Loucy (cell line): ENCODE results near the gene PDZD8.

Experiments used
- H2AFZ ChIP-seq: fragments of 200-600 bp; sonication (generic); 2 replicates; pipeline ENCODE4 v1.6.0; 2016; ENCODE audit warnings: antibody characterized with exemption, mild to moderate bottlenecking, low read length, moderate library complexity
- H3F3A ChIP-seq: fragments of 200-600 bp; 2 replicates; pipeline ENCODE4 v1.6.0; 2016; ENCODE audit warnings: antibody characterized with exemption, low read depth, mild to moderate bottlenecking
- H3K27me3 ChIP-seq: fragments of 200-600 bp; sonication (generic); 2 replicates; pipeline ENCODE4 v1.6.1; 2014; ENCODE audit warnings: low read length, mild to moderate bottlenecking; ENCODE audit not compliant: insufficient read depth, poor library complexity, severe bottlenecking
- H3K36me3 ChIP-seq: fragments of 200-600 bp; sonication (generic); 2 replicates; pipeline ENCODE4 v1.6.1; 2016; ENCODE audit warnings: low read length; ENCODE audit not compliant: insufficient read depth
- H3K4me1 ChIP-seq: fragments of 200-600 bp; sonication (generic); 2 replicates; pipeline ENCODE4 v1.5.1; 2014; ENCODE audit warnings: low read length, mild to moderate bottlenecking; ENCODE audit not compliant: insufficient read depth, poor library complexity, severe bottlenecking
- H3K4me2 ChIP-seq: fragments of 200-600 bp; sonication (generic); 2 replicates; pipeline ENCODE4 v1.6.0; 2014; ENCODE audit warnings: antibody characterized with exemption, low read length, low read depth, mild to moderate bottlenecking; ENCODE audit not compliant: poor library complexity, severe bottlenecking
- H3K4me3 ChIP-seq: fragments of 200-600 bp; sonication (generic); 2 replicates; pipeline ENCODE4 v1.5.1; 2014; ENCODE audit warnings: low read length, mild to moderate bottlenecking, mixed read lengths; ENCODE audit not compliant: poor library complexity, severe bottlenecking
- H3K79me2 ChIP-seq: fragments of 200-600 bp; sonication (generic); 2 replicates; pipeline ENCODE4 v1.6.1; 2014; ENCODE audit warnings: low read length; ENCODE audit not compliant: insufficient read depth
- H3K9ac ChIP-seq: fragments of 200-600 bp; sonication (generic); 2 replicates; pipeline ENCODE4 v1.6.0; 2014; ENCODE audit warnings: mild to moderate bottlenecking, low read depth, low read length, moderate library complexity; ENCODE audit not compliant: poor library complexity, severe bottlenecking
- H3K9me2 ChIP-seq: fragments of 200-600 bp; sonication (generic); replicated peaks from 2 replicates; pipeline ENCODE4 v1.6.1; 2016; ENCODE audit warnings: low read depth, low read length, mixed read lengths
- H3K9me3 ChIP-seq: fragments of 200-600 bp; sonication (generic); 2 replicates; pipeline ENCODE4 v1.6.1; 2014; ENCODE audit warnings: mild to moderate bottlenecking, antibody characterized with exemption, low read length, low read depth; ENCODE audit not compliant: insufficient read depth
- H4K20me1 ChIP-seq: fragments of 200-600 bp; sonication (generic); 2 replicates; pipeline ENCODE4 v1.6.0; 2014; ENCODE audit warnings: antibody characterized with exemption, low read length, mild to moderate bottlenecking; ENCODE audit not compliant: insufficient read depth, poor library complexity, severe bottlenecking
- EZH2phosphoT487 ChIP-seq: fragments of 200-600 bp; IDR thresholded peaks from 2 replicates; pipeline ENCODE4 v1.6.1; 2018; ENCODE audit warnings: antibody characterized with exemption, mild to moderate bottlenecking, moderate library complexity, borderline replicate concordance
- TF ChIP-seq, protein P1 (sequence below): fragments of 200-600 bp; sonication (generic); conservative IDR thresholded peaks from 2 replicates; pipeline ENCODE4 v1.5.1; 2014; ENCODE audit warnings: mild to moderate bottlenecking, antibody characterized with exemption, low read length

The PDZD8 gene

DNA sequence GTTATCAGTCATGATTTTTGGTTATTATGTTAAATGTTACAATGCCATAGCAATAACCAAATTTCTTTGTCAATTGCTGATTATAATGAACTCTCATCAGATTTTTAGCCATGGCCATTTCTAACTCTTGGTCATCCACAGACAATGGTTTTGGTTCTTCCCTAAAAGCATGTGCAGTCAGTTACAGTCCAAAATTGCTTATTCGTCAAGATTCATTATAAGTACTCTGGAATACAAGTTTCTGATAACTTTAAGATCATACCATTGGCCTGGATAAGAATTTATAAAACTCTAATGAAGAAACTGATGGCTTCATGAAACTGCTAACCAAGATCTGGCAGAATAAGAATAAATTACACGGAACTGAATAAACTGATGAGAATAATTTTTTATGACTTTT is 50.9 kb downstream of the PDZD8 start:
- H3K4me1 ChIP-seq, result peaks cover 14% of the 10 kb centered on the region
- H3K4me3 ChIP-seq, result no peak overlapping the region
- peaks cover 99% of the 10 kb centered on the region for H4K20me1 ChIP-seq
- no peaks in the 10 kb centered on the region for H3K9me3 ChIP-seq
- TF ChIP-seq EZH2phosphoT487, result no peak
- TF ChIP-seq, protein P1, sequence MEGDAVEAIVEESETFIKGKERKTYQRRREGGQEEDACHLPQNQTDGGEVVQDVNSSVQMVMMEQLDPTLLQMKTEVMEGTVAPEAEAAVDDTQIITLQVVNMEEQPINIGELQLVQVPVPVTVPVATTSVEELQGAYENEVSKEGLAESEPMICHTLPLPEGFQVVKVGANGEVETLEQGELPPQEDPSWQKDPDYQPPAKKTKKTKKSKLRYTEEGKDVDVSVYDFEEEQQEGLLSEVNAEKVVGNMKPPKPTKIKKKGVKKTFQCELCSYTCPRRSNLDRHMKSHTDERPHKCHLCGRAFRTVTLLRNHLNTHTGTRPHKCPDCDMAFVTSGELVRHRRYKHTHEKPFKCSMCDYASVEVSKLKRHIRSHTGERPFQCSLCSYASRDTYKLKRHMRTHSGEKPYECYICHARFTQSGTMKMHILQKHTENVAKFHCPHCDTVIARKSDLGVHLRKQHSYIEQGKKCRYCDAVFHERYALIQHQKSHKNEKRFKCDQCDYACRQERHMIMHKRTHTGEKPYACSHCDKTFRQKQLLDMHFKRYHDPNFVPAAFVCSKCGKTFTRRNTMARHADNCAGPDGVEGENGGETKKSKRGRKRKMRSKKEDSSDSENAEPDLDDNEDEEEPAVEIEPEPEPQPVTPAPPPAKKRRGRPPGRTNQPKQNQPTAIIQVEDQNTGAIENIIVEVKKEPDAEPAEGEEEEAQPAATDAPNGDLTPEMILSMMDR, result no peak
- H3K9me2 ChIP-seq, result no peaks in the 10 kb centered on the region
- H3F3A ChIP-seq, result peaks cover 19% of the 10 kb centered on the region; the same call in 1 of the 2 replicates
- no peak overlapping the region for H3K9ac ChIP-seq
- no peaks in the 10 kb centered on the region for H3K27me3 ChIP-seq
- H3K4me2 ChIP-seq, result no peak overlapping the region
- H3K79me2 ChIP-seq, result peaks cover 100% of the 10 kb centered on the region
- peaks cover 85% of the 10 kb centered on the region for H3K36me3 ChIP-seq
- no peak overlapping the region for H2AFZ ChIP-seq

DNA sequence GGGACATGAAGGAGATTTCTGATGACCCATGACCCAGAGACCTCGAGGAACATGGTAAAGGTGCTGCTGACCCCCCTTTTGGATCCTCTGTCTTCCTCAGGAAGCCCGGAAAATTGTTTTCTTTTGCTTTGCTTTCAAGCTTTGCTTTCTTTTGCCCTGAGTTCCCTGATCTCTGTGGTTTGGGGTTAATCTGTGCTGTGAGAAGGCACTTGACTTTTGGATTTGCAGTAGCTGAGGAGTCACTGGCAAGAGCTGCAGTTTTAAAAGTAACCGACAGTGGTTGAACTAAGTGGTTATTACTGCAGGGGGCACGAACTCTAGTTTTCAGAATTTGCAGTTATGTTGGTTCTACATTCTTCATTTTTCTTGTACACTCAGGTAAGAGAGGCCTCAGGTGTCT is 53.0 kb downstream of the PDZD8 start:
- Histone ChIP-seq H3K79me2 (peaks cover 100% of the 10 kb centered on the region), H3F3A (peaks cover 24% of the 10 kb centered on the region; the same call in 1 of the 2 replicates), H2AFZ (no peak overlapping the region), H4K20me1 (peaks cover 99% of the 10 kb centered on the region), H3K27me3 (no peaks in the 10 kb centered on the region), H3K36me3 (peaks cover 85% of the 10 kb centered on the region), H3K9me3 (no peaks in the 10 kb centered on the region), H3K4me1 (peaks cover 15% of the 10 kb centered on the region), H3K4me3 (no peak overlapping the region), H3K9ac (no peak overlapping the region), H3K4me2 (no peak overlapping the region), H3K9me2 (no peaks in the 10 kb centered on the region)
- TF ChIP-seq, protein P1, result no peak
- TF ChIP-seq EZH2phosphoT487, result no peak

DNA sequence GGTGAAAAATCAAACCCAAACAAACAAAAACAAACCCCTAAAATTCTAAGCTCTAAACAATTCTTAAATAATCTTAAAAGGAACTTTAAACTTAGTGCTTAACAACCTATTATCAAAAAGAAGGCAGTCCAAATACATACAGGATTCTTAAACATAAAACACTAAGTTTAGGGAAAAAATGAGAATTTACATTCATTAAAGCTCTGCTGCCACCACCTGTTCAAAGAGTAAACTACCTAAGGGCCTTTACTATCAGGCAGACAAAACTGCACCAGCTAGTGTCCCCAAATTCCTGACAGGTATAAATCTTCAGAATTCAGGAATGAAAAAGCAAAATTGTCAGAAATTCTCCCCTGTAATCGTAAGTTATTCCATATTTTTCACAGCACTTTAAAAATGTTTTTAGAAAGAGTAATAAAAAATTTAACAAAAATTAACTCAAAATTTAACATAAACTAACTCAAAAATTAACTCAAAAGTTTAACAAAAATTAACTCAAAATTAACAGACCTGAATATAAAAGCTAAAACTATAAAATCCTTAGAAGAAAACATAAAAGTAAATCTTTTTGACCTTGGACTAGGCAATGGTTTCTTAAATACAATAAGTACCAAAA is 55.1 kb downstream of the PDZD8 start:
- H3K4me2 ChIP-seq, result peak overlapping the region; percentile 3
- H3K4me3 ChIP-seq, result no peak overlapping the region
- H3F3A ChIP-seq, result peaks cover 24% of the 10 kb centered on the region; the same call in 1 of the 2 replicates
- no peak overlapping the region for H2AFZ ChIP-seq
- TF ChIP-seq, protein P1, result peak; percentile 79
- no peak for TF ChIP-seq EZH2phosphoT487
- peaks cover 100% of the 10 kb centered on the region for H3K79me2 ChIP-seq
- H3K36me3 ChIP-seq, result peaks cover 86% of the 10 kb centered on the region
- H3K4me1 ChIP-seq, result peaks cover 8% of the 10 kb centered on the region
- no peaks in the 10 kb centered on the region for H3K27me3 ChIP-seq
- H4K20me1 ChIP-seq, result peaks cover 100% of the 10 kb centered on the region
- no peaks in the 10 kb centered on the region for H3K9me3 ChIP-seq
- H3K9me2 ChIP-seq, result no peaks in the 10 kb centered on the region
- H3K9ac ChIP-seq, result no peak overlapping the region
